HEK293 (cell line): ENCODE measurements around the gene HSPA4.

Experiments used
- CTCF ChIA-PET: fragments of 350-600 bp; formaldehyde crosslinking; extraction: SDS; loops from one replicate; lab custom pipeline; 2021; ENCODE audit warnings: antibody characterized with exemption; lab: Yijun Ruan, JAX
- POLR2A ChIA-PET: fragments of 300-600 bp; formaldehyde crosslinking; extraction: SDS; loops from one replicate; lab custom pipeline; 2020; ENCODE audit warnings: antibody characterized with exemption, inconsistent platforms; lab: Yijun Ruan, JAX
- H3K27ac ChIP-seq: fragments of 200-500 bp; sonication (Bioruptor generic); 2 replicates; pipeline ENCODE4 v1.5.1; 2014; ENCODE audit warnings: low read depth, low read length, control low read depth, inconsistent platforms; ENCODE audit errors: extremely low read depth
- H3K36me3 ChIP-seq, 2 experiments: fragments of 200-500 bp in 1 of 2; sonication (Bioruptor generic) in 1 of 2; 1 replicate in 1 of 2; 2 replicates in 1 of 2; pipeline ENCODE4 v1.5.1; 2014 to 2017; ENCODE audit warnings: inconsistent platforms in 2 of 2, low read length in 2 of 2; ENCODE audit not compliant: control insufficient read depth in 2 of 2, insufficient read depth in 1 of 2
- H3K4me1 ChIP-seq: fragments of 200-500 bp; sonication (Bioruptor generic); 2 replicates; pipeline ENCODE4 v1.5.1; 2014; ENCODE audit warnings: mild to moderate bottlenecking, low read length, inconsistent platforms; ENCODE audit not compliant: control insufficient read depth, insufficient read depth
- H3K4me3 ChIP-seq: 2 replicates; pipeline ENCODE4 v1.5.1; 2011; ENCODE audit warnings: low read depth, mild to moderate bottlenecking, control low read depth, low read length, moderate library complexity
- H3K9me3 ChIP-seq: fragments of 200-500 bp; sonication (Bioruptor generic); 2 replicates; pipeline ENCODE4 v1.5.1; 2014; ENCODE audit warnings: low read depth, low read length, inconsistent platforms; ENCODE audit not compliant: control insufficient read depth, insufficient read depth
- CTCF ChIP-seq: fragments of 450-650 bp; formaldehyde crosslinking; IDR thresholded peaks from 2 replicates; pipeline ENCODE4 v1.5.1; 2016; ENCODE audit warnings: missing biosample characterization, missing genetic modification characterization
- KLF16 ChIP-seq: fragments of 450-650 bp; formaldehyde crosslinking; IDR thresholded peaks from 2 replicates; pipeline ENCODE4 v1.5.1; 2017; ENCODE audit warnings: missing biosample characterization, missing genetic modification characterization
- KLF17 ChIP-seq: fragments of 450-650 bp; formaldehyde crosslinking; IDR thresholded peaks from 2 replicates; pipeline ENCODE4 v1.5.1; 2016; ENCODE audit warnings: missing biosample characterization, missing genetic modification characterization
- OVOL3 ChIP-seq: fragments of 450-650 bp; formaldehyde crosslinking; IDR thresholded peaks from 2 replicates; pipeline ENCODE4 v1.5.1; 2016; ENCODE audit warnings: missing biosample characterization, missing genetic modification characterization
- PRDM2 ChIP-seq: fragments of 450-650 bp; formaldehyde crosslinking; IDR thresholded peaks from 2 replicates; pipeline ENCODE4 v1.5.1; 2016; ENCODE audit warnings: missing biosample characterization, missing genetic modification characterization, borderline replicate concordance
- PRDM6 ChIP-seq: fragments of 450-650 bp; formaldehyde crosslinking; IDR thresholded peaks from 2 replicates; pipeline ENCODE4 v1.5.1; 2017; ENCODE audit warnings: missing biosample characterization, missing genetic modification characterization
- ZFP3 ChIP-seq: fragments of 450-650 bp; formaldehyde crosslinking; IDR thresholded peaks from 2 replicates; pipeline ENCODE4 v1.5.1; 2016; ENCODE audit warnings: low read depth, missing biosample characterization, missing genetic modification characterization
- ZNF114 ChIP-seq: fragments of 450-650 bp; formaldehyde crosslinking; IDR thresholded peaks from 2 replicates; pipeline ENCODE4 v1.5.0; 2017; ENCODE audit warnings: missing biosample characterization, missing genetic modification characterization
- ZNF302 ChIP-seq: fragments of 450-650 bp; formaldehyde crosslinking; IDR thresholded peaks from 2 replicates; pipeline ENCODE4 v1.5.1; 2016; ENCODE audit warnings: missing biosample characterization, missing genetic modification characterization, low read depth
- ZNF416 ChIP-seq: fragments of 450-650 bp; formaldehyde crosslinking; IDR thresholded peaks from 2 replicates; pipeline ENCODE4 v1.5.1; 2016; ENCODE audit warnings: missing biosample characterization, missing genetic modification characterization
- ZNF513 ChIP-seq: fragments of 450-650 bp; IDR thresholded peaks from 2 replicates; pipeline ENCODE4 v1.5.1; 2018; ENCODE audit warnings: missing biosample characterization, missing genetic modification characterization
- ZNF561 ChIP-seq: fragments of 450-650 bp; IDR thresholded peaks from 2 replicates; pipeline ENCODE4 v1.5.1; 2018; ENCODE audit warnings: missing biosample characterization, missing genetic modification characterization, borderline replicate concordance
- ZNF571 ChIP-seq: fragments of 450-650 bp; formaldehyde crosslinking; IDR thresholded peaks from 2 replicates; pipeline ENCODE4 v1.5.0; 2017; ENCODE audit warnings: missing biosample characterization, missing genetic modification characterization
- ZNF580 ChIP-seq: fragments of 450-650 bp; formaldehyde crosslinking; IDR thresholded peaks from 2 replicates; pipeline ENCODE4 v1.5.1; 2016; ENCODE audit warnings: missing biosample characterization, missing genetic modification characterization
- ZNF600 ChIP-seq: fragments of 450-650 bp; formaldehyde crosslinking; IDR thresholded peaks from 2 replicates; pipeline ENCODE4 v1.5.1; 2016; ENCODE audit warnings: missing biosample characterization, missing genetic modification characterization
- ZNF626 ChIP-seq: fragments of 450-650 bp; sonication (Bioruptor Pico); formaldehyde crosslinking; IDR thresholded peaks from 2 replicates; pipeline ENCODE4 v1.5.1; 2018; ENCODE audit warnings: missing biosample characterization, missing genetic modification characterization, inconsistent platforms
- ZNF654 ChIP-seq: fragments of 450-650 bp; formaldehyde crosslinking; IDR thresholded peaks from 2 replicates; pipeline ENCODE4 v1.5.1; 2016; ENCODE audit warnings: low read depth, missing biosample characterization, missing genetic modification characterization
- ZNF777 ChIP-seq: fragments of 450-650 bp; formaldehyde crosslinking; IDR thresholded peaks from 2 replicates; pipeline ENCODE4 v1.5.1; 2017; ENCODE audit warnings: missing biosample characterization, missing genetic modification characterization, borderline replicate concordance

HSPA4 gene

GRCh38 chr5:133054697-133055471 lies 3.1 kb downstream of the HSPA4 start (continued):
- TF ChIP-seq PRDM6 (tag by site-specific recombination) (0 out of 2 replicates have a peak, but pooled peaks have one; percentile 15), ZNF561 (tag by site-specific recombination) (no peak)

- CTCF ChIA-PET: interaction anchor here (0.8 kb wide), 1 partner anchor 14 kb away, joined by 5 read pairs; no protein-coding TSS in a partner anchor
- peaks cover under 1% of the 10 kb centered on the region; the same call in 1 of the 2 replicates for H3K4me1 ChIP-seq
- POLR2A ChIA-PET: interaction anchor here (0.7 kb wide), 1 partner anchor 54 kb away, joined by 3 read pairs; no protein-coding TSS in a partner anchor
Measured at GRCh38 chr5:133056891-133057290, 5.1 kb downstream of the HSPA4 start.

More at GRCh38 chr5:133056891-133057290, 5.1 kb downstream of the HSPA4 start:
- Histone ChIP-seq H3K36me3 (no peaks in the 10 kb centered on the region; a peak in 1 of 3 replicates), H3K27ac (no peak overlapping the region), H3K9me3 (no peaks in the 10 kb centered on the region), H3K4me3 (no peak overlapping the region)
- TF ChIP-seq ZNF416 (tag by site-specific recombination) (no peak), KLF17 (tag by site-specific recombination) (no peak), CTCF (tag by site-specific recombination) (no peak), ZNF302 (tag by site-specific recombination) (no peak), ZNF626 (tag by site-specific recombination) (no peak), ZFP3 (tag by site-specific recombination) (no peak), ZNF571 (no peak), KLF16 (no peak), ZNF513 (tag by site-specific recombination) (no peak), ZNF777 (no peak), PRDM2 (tag by site-specific recombination) (no peak), OVOL3 (tag by site-specific recombination) (no peak), ZNF654 (tag by site-specific recombination) (no peak), ZNF580 (tag by site-specific recombination) (no peak), ZNF600 (tag by site-specific recombination) (no peak), ZNF114 (tag by site-specific recombination) (no peak)
